Spleen (tissue), 11 donors: ENCODE measurements around the gene BRF1. TPM values are rescaled to one million over a fixed set of nuclear protein-coding genes. Genes with fewer than 3 reads are reported as not detected.
"Not testable (repeated sequence)": the region's sequence is repeated elsewhere in the genome, so short reads cannot be mapped to it uniquely, and the experiment has no call there.

Source experiments
- DNase-seq: peaks from one replicate; pipeline ENCODE4 v3.0.0-alpha.2; 2020
- H3K27ac ChIP-seq, 8 donors: fragments of 200-600 bp; sonication (generic) in 7 of 8; 1 replicate in 4 of 8; 2 replicates in 4 of 8; pipeline versions ENCODE4 v1.5.0 to v1.8.0; 2016 to 2021; ENCODE audit warnings: inconsistent platforms in 4 of 8, mild to moderate bottlenecking in 4 of 8, moderate library complexity in 1 of 8
- H3K27me3 ChIP-seq, 7 donors: fragments of 200-600 bp; sonication (generic) in 6 of 7; replicated peaks in 1 of 7; 1 replicate in 4 of 7; 2 replicates in 3 of 7; pipeline versions ENCODE4 v1.5.0 to v1.8.0; 2016 to 2021; ENCODE audit warnings: inconsistent platforms in 3 of 7, mild to moderate bottlenecking in 1 of 7
- H3K36me3 ChIP-seq, 6 donors: fragments of 200-600 bp; sonication (generic) in 5 of 6; 1 replicate in 4 of 6; 2 replicates in 2 of 6; pipeline versions ENCODE4 v1.5.0 to v1.8.0; 2016 to 2021; ENCODE audit warnings: inconsistent platforms in 2 of 6
- H3K4me1 ChIP-seq, 6 donors: fragments of 200-600 bp; sonication (generic) in 5 of 6; 1 replicate in 3 of 6; 2 replicates in 3 of 6; pipeline versions ENCODE4 v1.5.0 to v1.8.0; 2016 to 2021; ENCODE audit warnings: inconsistent platforms in 3 of 6
- H3K4me3 ChIP-seq, 8 donors: fragments of 200-600 bp; sonication (generic) in 7 of 8; 1 replicate in 4 of 8; 2 replicates in 4 of 8; pipeline versions ENCODE4 v1.5.0 to v1.8.0; 2016 to 2021; ENCODE audit warnings: inconsistent platforms in 4 of 8, mild to moderate bottlenecking in 4 of 8, moderate library complexity in 2 of 8
- H3K9me3 ChIP-seq, 8 donors: fragments of 200-600 bp; sonication (generic) in 7 of 8; 1 replicate in 4 of 8; 2 replicates in 4 of 8; pipeline versions ENCODE4 v1.5.0 to v1.8.0; 2016 to 2021; ENCODE audit warnings: inconsistent platforms in 4 of 8
- POLR2A ChIP-seq, 3 donors: fragments of 450-650 bp; IDR thresholded peaks; one replicate each; pipeline ENCODE4 v1.5.1; 2017; ENCODE audit warnings: antibody characterized with exemption in 3 of 3, mild to moderate bottlenecking in 1 of 3
- POLR2AphosphoS5 ChIP-seq, 3 donors: sonication (generic); formaldehyde crosslinking; IDR thresholded peaks; one replicate each; pipeline ENCODE4 v1.5.1; 2017; ENCODE audit warnings: antibody characterized with exemption in 3 of 3
- WGBS, 5 donors: extraction: QIAGEN DNeasy Blood & Tissue Kit in 3 of 5; methylation state at CpG; one replicate each; pipeline versions ENCODE4 v1.1.5 to v1.1.7; 2013 to 2018; 5-methylcytosine and 5-hydroxymethylcytosine counted together
- intact Hi-C: fragments of 100-400 bp; cut with DNase I; formaldehyde crosslinking; loops from one replicate; pipeline ENCODE4 v1.15.0; 2023; ENCODE audit warnings: low total_unique reads
- polyA plus RNA-seq, 3 donors: library from polyadenylated mRNA; stranded (reverse); fragments of 200-250 nt; gene quantifications; one replicate each; pipeline ENCODE4 v1.2.1, GENCODE V29; 2013
- total RNA-seq, 7 donors: library from RNA; depleted of rRNA in 3 of 7; stranded (reverse); fragments of >200 nt in 3 of 7; fragmentation: NEBNext Ultra II Directional in 4 of 7; extraction: Animal tissue kit (Norgen Biotek cat#: 25700) in 4 of 7; gene quantifications; one replicate each; pipeline versions ENCODE4 v1.1.0 to v1.2.1, GENCODE V29; 2016 to 2021
- TF ChIP-seq, protein P1 (sequence below), 11 experiments: fragments of 200-600 bp in 7 of 11; fragments of 450-650 bp in 4 of 11; sonication (generic) in 4 of 11; IDR thresholded peaks in 8 of 11; conservative IDR thresholded peaks in 3 of 11; 1 replicate in 7 of 11; 2 replicates in 4 of 11; pipeline versions ENCODE4 v1.4.0 to v1.8.0; 2016 to 2021; ENCODE audit warnings: antibody characterized with exemption in 11 of 11, inconsistent platforms in 4 of 11, mild to moderate bottlenecking in 1 of 11
- donor health status: healthy with polysubstance abuse.
- donor health status: DM: no; HTN: no; CAD: no; lungs with moderate emphysema.
- donor health status: DM: no; HTN: no; CAD: no.
- donor health status: Bipolar disorder and iron deficiency.
- donor health status: healthy.
- donor health status: DM: no; HTN: no; CAD: no.
- donor health status: DM: yes; HTN: yes; CAD: no.

The BRF1 gene
- total and polyA plus RNA-seq, 10 donors = 16.2 to 71.2 (median 49.8) TPM

DNA sequence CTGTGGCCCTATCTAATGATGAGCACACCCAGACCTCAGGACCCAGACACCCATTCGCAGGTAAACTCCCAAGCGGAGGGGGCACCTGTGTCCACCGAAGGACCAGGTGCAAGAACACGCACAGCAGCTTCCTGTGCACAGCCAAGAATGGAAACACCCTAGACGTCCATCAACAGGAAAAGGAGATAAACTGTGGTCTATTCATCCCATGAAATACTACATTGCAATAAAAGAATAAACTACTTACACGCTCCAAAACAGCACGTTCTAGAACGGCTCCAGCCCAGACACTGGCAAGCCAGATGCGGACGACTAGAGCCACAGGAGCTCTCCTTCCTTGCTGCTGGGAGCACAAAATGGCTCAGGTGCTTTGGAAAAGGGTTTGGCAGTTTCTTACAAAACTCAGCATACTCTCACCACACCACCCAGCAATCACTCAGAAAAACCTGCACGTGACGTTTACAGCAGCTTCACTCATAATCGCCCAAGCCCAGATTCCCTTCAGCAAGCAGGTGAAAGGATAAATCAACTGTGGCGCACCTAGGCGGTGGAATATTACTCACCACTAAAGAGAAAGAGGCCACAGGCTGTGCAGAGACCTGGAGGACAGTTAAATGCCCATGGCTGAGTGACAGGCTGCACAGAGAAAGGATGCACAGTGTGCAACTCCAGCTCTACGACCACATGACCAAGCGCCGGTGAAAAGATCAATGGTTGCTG is 21.0 kb downstream of the BRF1 start:
- H3K36me3 ChIP-seq = peaks cover 0 to 22% (median 0%) of the 10 kb centered on the region in 6 donors
- intact Hi-C loops = no loop called here
- TF ChIP-seq POLR2A (IDR thresholded peaks at IDR 0.05) = no peak
- TF ChIP-seq, protein P1, sequence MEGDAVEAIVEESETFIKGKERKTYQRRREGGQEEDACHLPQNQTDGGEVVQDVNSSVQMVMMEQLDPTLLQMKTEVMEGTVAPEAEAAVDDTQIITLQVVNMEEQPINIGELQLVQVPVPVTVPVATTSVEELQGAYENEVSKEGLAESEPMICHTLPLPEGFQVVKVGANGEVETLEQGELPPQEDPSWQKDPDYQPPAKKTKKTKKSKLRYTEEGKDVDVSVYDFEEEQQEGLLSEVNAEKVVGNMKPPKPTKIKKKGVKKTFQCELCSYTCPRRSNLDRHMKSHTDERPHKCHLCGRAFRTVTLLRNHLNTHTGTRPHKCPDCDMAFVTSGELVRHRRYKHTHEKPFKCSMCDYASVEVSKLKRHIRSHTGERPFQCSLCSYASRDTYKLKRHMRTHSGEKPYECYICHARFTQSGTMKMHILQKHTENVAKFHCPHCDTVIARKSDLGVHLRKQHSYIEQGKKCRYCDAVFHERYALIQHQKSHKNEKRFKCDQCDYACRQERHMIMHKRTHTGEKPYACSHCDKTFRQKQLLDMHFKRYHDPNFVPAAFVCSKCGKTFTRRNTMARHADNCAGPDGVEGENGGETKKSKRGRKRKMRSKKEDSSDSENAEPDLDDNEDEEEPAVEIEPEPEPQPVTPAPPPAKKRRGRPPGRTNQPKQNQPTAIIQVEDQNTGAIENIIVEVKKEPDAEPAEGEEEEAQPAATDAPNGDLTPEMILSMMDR (IDR thresholded peaks at IDR 0.05 in 8 of 11, conservative IDR thresholded peaks at IDR 0.05 in 3 of 11) = no peak
- TF ChIP-seq POLR2AphosphoS5 (IDR thresholded peaks at IDR 0.05) = no peak

DNA sequence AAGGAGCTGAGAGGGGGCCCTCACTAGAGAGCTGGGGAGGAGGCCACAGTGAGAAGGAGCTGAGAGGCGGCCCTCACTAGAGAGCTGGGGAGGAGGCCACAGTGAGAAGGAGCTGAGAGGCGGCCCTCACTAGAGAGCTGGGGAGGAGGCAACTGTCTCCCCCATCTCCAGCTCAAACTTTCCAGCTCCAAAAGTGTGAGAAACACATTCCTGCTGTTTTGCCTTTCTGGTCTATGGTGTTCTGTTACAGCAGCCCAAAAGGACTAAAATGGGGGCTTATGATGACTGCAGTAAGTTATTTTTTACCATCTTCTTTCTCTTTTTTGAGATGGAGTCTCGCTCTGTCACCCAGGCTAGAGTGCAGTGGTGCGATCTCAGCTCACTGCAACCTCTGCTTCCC is 23.4 kb downstream of the BRF1 start:
- H3K9me3 ChIP-seq, H3K27ac ChIP-seq, H3K4me3 ChIP-seq, intact Hi-C loops, H3K27me3 ChIP-seq, DNase-seq: not testable (repeated sequence)
- Histone ChIP-seq H3K4me1 (peaks cover 0 to 22% (median 4%) of the 10 kb centered on the region in 6 donors), H3K36me3 (peaks cover 0 to 18% (median under 1%) of the 10 kb centered on the region in 6 donors)
- WGBS, 5 donors = 50 to 97% (median 86%) methylated on average over 2 to 4 of the region's 4 CpGs

More for the DNA sequence above, 21.0 kb downstream of the BRF1 start:
- WGBS, 5 donors = 87 to 92% (median 90%) methylated on average over 18 of the region's 18 CpGs
- no peak for DNase-seq
- Histone ChIP-seq H3K4me1 (peaks cover 9 to 41% (median 18%) of the 10 kb centered on the region in 6 donors), H3K9me3 (no peaks in the 10 kb centered on the region), H3K27ac (no peak overlapping the region), H3K27me3 (no peaks in the 10 kb centered on the region), H3K4me3 (no peak overlapping the region)

DNA sequence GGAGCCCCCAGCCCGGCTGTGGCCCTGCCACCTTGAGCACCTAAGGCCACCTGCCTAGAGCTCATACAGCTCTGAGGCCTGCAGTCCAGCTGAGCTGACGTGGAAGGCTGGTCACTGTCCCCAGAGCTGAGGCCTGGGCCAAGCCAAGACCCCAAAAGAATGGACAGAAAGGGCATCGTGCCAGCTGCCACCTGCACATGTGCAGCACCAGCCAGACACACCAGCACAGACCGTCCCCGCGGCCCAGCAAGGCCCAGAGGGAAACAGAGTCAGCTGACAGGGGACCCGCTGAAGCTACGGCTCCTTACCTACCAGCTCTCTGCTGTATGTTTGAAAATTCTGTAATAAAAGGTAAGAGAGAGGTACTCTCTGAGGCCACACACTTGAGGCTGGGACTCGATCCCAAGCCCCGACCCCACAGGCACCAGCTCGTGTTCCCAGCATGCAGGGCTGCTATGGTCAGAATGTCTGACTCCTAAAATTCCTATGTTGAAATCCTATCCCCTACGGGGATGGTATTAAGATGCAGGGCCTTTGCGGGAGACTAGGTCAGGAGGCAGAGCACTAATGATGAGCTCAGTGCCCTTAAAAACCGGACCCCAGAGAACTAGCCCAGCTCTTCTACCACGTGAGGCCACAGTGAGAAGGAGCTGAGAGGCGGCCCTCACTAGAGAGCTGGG is 25.4 kb downstream of the BRF1 start:
- WGBS, 5 donors = 86 to 93% (median 89%) methylated on average over 15 to 16 of the region's 16 CpGs
- Histone ChIP-seq H3K27ac (no peak overlapping the region), H3K4me1 (peaks cover 0 to 12% (median 0%) of the 10 kb centered on the region in 6 donors), H3K9me3 (no peaks in the 10 kb centered on the region), H3K27me3 (no peaks in the 10 kb centered on the region), H3K36me3 (peaks cover 0 to 26% (median 4%) of the 10 kb centered on the region in 6 donors), H3K4me3 (no peak overlapping the region)
- TF ChIP-seq POLR2AphosphoS5 (IDR thresholded peaks at IDR 0.05) (no peak), POLR2A (IDR thresholded peaks at IDR 0.05) (no peak)
- TF ChIP-seq, protein P1 (IDR thresholded peaks at IDR 0.05 in 8 of 11, conservative IDR thresholded peaks at IDR 0.05 in 3 of 11) = no peak
- DNase-seq = no peak
- intact Hi-C loops = no loop called here

DNA sequence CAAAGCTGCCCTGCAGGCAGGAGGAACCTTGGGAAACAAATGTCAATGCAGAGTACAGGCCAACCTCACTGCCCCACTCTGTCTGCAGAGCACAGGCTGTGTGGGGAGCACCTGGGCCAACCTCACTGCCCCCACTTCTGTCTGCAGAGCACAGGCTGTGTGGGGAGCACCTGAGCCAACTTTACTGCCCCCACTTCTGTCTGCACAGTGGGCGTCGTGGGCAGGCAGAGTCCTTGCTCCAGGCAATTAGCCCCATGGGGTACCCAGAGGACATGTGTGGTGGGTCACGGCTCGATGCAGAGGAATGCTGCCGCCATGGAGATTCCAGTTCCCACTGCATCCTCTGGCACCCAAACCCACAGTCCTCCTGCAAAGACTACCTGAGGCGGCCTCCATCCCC is 26.2 kb downstream of the BRF1 start:
- no peaks in the 10 kb centered on the region for H3K27me3 ChIP-seq
- 90 to 100% (median 95%) methylated on average over 4 to 6 of the region's 6 CpGs for WGBS, 5 donors
- no peak for DNase-seq
- H3K27ac ChIP-seq = no peak overlapping the region
- peaks cover 0 to 22% (median 4%) of the 10 kb centered on the region in 6 donors for H3K36me3 ChIP-seq
- intact Hi-C loops = no loop called here
- no peak for TF ChIP-seq POLR2A (IDR thresholded peaks at IDR 0.05)
- TF ChIP-seq, protein P1 (IDR thresholded peaks at IDR 0.05 in 8 of 11, conservative IDR thresholded peaks at IDR 0.05 in 3 of 11) = no peak
- TF ChIP-seq POLR2AphosphoS5 (IDR thresholded peaks at IDR 0.05) = no peak
- H3K4me3 ChIP-seq = no peak overlapping the region
- H3K9me3 ChIP-seq = no peaks in the 10 kb centered on the region
- peaks cover 0 to 4% (median 0%) of the 10 kb centered on the region in 6 donors for H3K4me1 ChIP-seq
